Measurements from ENCODE around the gene HOXB8. TPM values are rescaled to one million over a fixed set of nuclear protein-coding genes. Genes with fewer than 3 reads are reported as not detected.

Gene HOXB8
- total RNA-seq, 2 donors from 2014 or later = not detected

DNA sequence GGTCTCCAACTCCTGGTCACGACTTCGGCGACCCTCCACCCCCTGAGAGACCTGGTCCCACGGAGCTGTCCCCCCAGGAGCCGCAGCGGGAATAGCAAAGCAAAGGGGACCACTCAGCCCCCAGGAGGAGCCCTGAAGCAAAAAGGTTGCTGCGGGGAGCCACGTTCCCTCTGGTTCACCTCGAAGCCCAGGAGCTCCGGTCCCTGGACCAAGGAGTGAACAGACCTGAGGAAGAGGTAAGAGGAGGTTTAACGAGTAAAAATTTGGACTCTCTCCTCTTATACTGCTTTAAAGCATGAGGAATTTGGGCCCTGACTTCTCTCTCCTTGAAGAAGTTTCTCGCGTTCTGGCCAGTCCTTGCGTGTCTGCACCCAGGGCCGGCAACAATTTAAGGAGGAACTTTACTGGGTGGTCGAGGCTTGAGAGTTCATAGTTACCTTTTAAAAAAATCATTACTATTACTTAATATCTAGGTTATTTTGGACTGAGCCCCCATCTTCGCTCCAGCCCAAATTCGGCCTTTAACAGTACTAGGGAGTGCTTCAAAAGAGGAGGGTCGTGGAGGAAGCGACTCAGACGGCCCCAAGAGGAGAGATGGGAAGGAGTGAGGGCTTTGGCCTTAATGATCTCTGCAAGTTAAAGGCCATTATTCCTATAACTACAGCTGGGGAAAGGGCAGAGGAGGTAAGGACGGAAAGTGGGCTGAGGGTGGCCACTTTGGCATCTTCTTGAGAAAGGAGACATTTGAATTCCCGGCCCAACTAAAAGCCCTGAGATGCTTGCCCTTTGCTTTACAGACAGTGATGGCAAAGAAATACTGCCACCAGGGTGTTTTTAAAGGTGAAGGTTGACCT is 28.0 kb upstream of the HOXB8 start:
- ATAC-seq (replicated peaks in 1 of 2) (no peak), DNase-seq (no peak)
- peaks cover 93% of the 10 kb centered on the region for H3K27me3 Mint-ChIP-seq (ENCODE audit: low read depth)
- peaks cover 0 to 4% of the 10 kb centered on the region in 2 donors for H3K36me3 Mint-ChIP-seq (ENCODE audit: insufficient read depth in 2 of 2)
- H3K4me3 Mint-ChIP-seq = no peak overlapping the region
- H3K4me1 Mint-ChIP-seq (ENCODE audit: low read depth) = peaks cover 37% of the 10 kb centered on the region
- H3K9me3 Mint-ChIP-seq = no peaks in the 10 kb centered on the region
- H3K27ac Mint-ChIP-seq = no peak overlapping the region

- Mint-ChIP-seq H3K27ac (no peak overlapping the region), H3K36me3 (ENCODE audit: insufficient read depth in 2 of 2) (peaks cover 0 to 2% of the 10 kb centered on the region in 2 donors), H3K9me3 (no peaks in the 10 kb centered on the region), H3K27me3 (ENCODE audit: low read depth) (peaks cover 94% of the 10 kb centered on the region), H3K4me1 (ENCODE audit: low read depth) (peaks cover 30% of the 10 kb centered on the region), H3K4me3 (peak overlapping the region; percentile 7 to 54)
- ATAC-seq (replicated peaks in 1 of 2) (no peak), DNase-seq (no peak)
Observed at GRCh38 chr17:48642059-48642842, 27.2 kb upstream of the HOXB8 start.

DNA sequence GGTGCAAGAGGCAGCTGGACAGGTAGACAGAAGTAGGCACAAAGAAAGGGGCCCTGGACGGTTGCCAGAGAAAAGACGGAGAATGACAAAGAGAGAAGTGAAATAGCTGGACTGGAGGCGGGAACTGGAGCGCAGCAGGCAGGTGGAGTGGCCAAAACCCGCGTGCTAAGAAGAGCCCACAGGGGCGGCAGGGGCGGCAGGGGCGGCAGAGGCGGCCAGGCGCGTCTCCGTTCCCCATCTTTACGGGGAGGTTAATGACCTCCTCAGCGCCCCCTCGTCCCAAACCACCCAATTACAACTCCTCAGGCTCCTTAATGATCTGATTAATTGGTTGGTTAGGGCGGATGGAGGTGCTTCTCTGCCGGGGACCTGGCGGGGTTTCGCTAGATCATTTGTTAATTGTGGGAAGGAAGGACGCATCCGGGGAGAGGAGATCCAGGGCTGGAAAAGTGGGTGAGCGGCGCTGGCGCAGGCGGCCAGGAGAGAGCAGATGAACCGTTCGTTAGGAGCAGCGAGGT is 26.5 kb upstream of the HOXB8 start:
- peak overlapping the region; percentile 25 to 54 for H3K4me3 Mint-ChIP-seq

GRCh38 chr17:48640858-48641180 is 25.7 kb upstream of the HOXB8 start:
- no peak overlapping the region for H3K4me3 Mint-ChIP-seq
- peaks cover 98% of the 10 kb centered on the region for H3K27me3 Mint-ChIP-seq (ENCODE audit: low read depth)
- H3K36me3 Mint-ChIP-seq (ENCODE audit: insufficient read depth in 2 of 2) = no peaks in the 10 kb centered on the region
- no peaks in the 10 kb centered on the region for H3K9me3 Mint-ChIP-seq
- no peak for ATAC-seq (replicated peaks in 1 of 2)
- DNase-seq = no peak
- H3K27ac Mint-ChIP-seq = no peak overlapping the region
- peaks cover 30% of the 10 kb centered on the region for H3K4me1 Mint-ChIP-seq (ENCODE audit: low read depth)

More for the DNA sequence above, 26.5 kb upstream of the HOXB8 start:
- H3K4me1 Mint-ChIP-seq (ENCODE audit: low read depth) = peaks cover 28% of the 10 kb centered on the region
- ATAC-seq (replicated peaks in 1 of 2) (no peak), DNase-seq (no peak)
- no peaks in the 10 kb centered on the region for H3K36me3 Mint-ChIP-seq (ENCODE audit: insufficient read depth in 2 of 2)
- H3K27me3 Mint-ChIP-seq (ENCODE audit: low read depth) = peaks cover 95% of the 10 kb centered on the region
- no peak overlapping the region for H3K27ac Mint-ChIP-seq
- no peaks in the 10 kb centered on the region for H3K9me3 Mint-ChIP-seq

GRCh38 chr17:48639982-48640857 is 25.1 kb upstream of the HOXB8 start:
- Mint-ChIP-seq H3K9me3 (no peaks in the 10 kb centered on the region), H3K4me3 (no peak overlapping the region), H3K27ac (no peak overlapping the region), H3K4me1 (ENCODE audit: low read depth) (peaks cover 26% of the 10 kb centered on the region), H3K36me3 (ENCODE audit: insufficient read depth in 2 of 2) (no peaks in the 10 kb centered on the region), H3K27me3 (ENCODE audit: low read depth) (peaks cover 98% of the 10 kb centered on the region)
- no peak for ATAC-seq (replicated peaks in 1 of 2)
- no peak for DNase-seq

GRCh38 chr17:48639136-48639535 is 24.0 kb upstream of the HOXB8 start:
- no peak overlapping the region for H3K4me3 Mint-ChIP-seq
- H3K4me1 Mint-ChIP-seq (ENCODE audit: low read depth) = peaks cover 31% of the 10 kb centered on the region
- H3K9me3 Mint-ChIP-seq = no peaks in the 10 kb centered on the region

DNA sequence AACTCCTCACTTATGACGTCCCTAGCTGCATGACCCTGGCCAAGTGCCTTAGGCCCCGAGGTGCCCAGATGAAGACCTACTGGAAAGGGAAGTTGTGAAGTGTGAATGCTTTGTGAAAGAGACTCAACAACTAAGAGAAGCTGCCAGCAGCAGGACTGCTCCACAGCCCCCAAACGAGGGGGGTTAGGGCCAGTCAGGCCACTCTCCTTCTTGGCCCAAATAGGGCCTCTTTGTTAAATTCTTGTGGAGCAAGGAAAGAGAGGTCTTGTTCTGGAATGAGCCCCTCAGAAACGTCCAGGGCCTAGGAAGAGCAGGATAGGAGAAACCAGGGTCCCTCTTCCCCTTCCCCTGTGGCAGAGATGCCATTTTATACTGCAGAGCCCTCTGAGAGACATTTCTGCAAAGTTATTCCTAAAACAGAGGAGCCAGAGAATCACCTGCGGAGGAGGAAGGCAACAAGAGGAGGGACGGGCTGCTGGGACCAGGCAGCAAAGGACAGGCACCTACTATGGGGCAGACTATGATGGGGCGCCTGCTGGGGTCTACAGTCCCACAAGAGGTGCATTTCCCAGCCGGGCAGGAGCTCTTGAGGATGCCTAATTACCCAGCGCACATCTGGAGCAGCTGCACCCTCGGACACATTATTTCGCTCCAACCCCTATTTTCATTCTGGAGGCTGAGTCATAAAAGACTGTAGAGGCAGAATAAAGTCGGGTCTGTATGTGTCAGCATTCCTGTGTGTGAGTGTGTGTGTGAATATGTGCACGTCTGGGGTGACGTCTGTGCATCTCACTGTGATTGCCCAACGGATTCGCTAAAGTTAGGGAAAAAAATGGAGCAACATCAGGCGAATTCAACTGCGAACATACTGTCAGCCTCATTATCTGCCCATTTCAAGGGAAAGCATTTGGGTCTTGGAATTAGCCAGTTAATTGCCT is 22.5 kb upstream of the HOXB8 start:
- peaks cover 34% of the 10 kb centered on the region for H3K4me1 Mint-ChIP-seq (ENCODE audit: low read depth)
- DNase-seq = no peak

More at GRCh38 chr17:48639136-48639535, 24.0 kb upstream of the HOXB8 start:
- Mint-ChIP-seq H3K27ac (no peak overlapping the region), H3K36me3 (ENCODE audit: insufficient read depth in 2 of 2) (no peaks in the 10 kb centered on the region), H3K27me3 (ENCODE audit: low read depth) (peaks cover 98% of the 10 kb centered on the region)
- ATAC-seq (replicated peaks in 1 of 2) (no peak), DNase-seq (no peak)

GRCh38 chr17:48636177-48637018 is 21.3 kb upstream of the HOXB8 start:
- H3K27ac Mint-ChIP-seq = no peak overlapping the region
- ATAC-seq (replicated peaks in 1 of 2) (peak; percentile 85 to 87), DNase-seq (peak; percentile 81 to 84)
- no peaks in the 10 kb centered on the region for H3K36me3 Mint-ChIP-seq (ENCODE audit: insufficient read depth in 2 of 2)
- H3K4me1 Mint-ChIP-seq (ENCODE audit: low read depth) = peaks cover 27% of the 10 kb centered on the region
- H3K27me3 Mint-ChIP-seq (ENCODE audit: low read depth) = peaks cover 96% of the 10 kb centered on the region
- H3K9me3 Mint-ChIP-seq = no peaks in the 10 kb centered on the region
- H3K4me3 Mint-ChIP-seq = peak overlapping the region in 1 of 2 donors; percentile 60

More for the DNA sequence above, 22.5 kb upstream of the HOXB8 start:
- Mint-ChIP-seq H3K36me3 (ENCODE audit: insufficient read depth in 2 of 2) (no peaks in the 10 kb centered on the region), H3K9me3 (no peaks in the 10 kb centered on the region), H3K4me3 (no peak overlapping the region), H3K27ac (no peak overlapping the region), H3K27me3 (ENCODE audit: low read depth) (peaks cover 96% of the 10 kb centered on the region)
- no peak for ATAC-seq (replicated peaks in 1 of 2)

DNA sequence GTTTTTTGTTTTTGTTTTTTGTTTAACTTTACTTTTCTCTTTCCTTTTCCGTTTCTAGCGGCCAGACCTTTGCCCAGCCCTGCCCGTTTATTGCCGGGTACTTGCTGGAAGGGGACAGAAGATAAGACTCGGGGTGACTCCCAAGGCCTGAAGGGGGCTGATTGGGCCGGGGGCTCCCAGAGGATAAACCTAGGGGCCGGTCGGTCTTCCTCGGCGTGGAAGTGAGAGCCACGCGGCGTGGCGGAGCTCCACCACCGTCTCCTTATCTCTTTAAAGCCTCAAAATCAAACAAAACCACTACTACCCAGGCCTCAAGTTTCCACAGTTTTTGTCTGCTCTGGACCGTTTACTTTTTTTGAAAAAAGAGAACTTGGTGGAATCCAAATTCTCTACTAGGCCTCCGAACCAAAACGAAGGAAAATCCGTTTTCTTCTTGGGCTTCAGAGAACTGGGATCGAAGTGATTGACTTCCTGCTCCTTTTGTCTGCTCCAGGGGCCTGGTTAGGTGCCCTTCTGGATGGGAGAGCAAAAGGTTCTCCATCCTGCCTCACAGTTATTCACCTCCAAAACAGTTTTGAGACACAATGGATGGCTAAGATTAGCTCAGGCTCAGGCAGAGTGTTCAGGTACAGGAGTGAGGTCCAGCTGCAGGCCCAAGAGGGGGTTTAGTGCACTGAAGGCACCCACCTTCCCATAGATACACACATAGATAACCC is 19.6 kb upstream of the HOXB8 start:
- Mint-ChIP-seq H3K27me3 (ENCODE audit: low read depth) (peaks cover 98% of the 10 kb centered on the region), H3K4me3 (peak overlapping the region; percentile 81 to 82), H3K4me1 (ENCODE audit: low read depth) (peaks cover 24% of the 10 kb centered on the region), H3K27ac (no peak overlapping the region), H3K9me3 (no peaks in the 10 kb centered on the region), H3K36me3 (ENCODE audit: insufficient read depth in 2 of 2) (no peaks in the 10 kb centered on the region)
- no peak for ATAC-seq (replicated peaks in 1 of 2)
- DNase-seq = no peak

- peaks cover 24% of the 10 kb centered on the region for H3K4me1 Mint-ChIP-seq (ENCODE audit: low read depth)
- H3K9me3 Mint-ChIP-seq = no peaks in the 10 kb centered on the region
- peaks cover 98% of the 10 kb centered on the region for H3K27me3 Mint-ChIP-seq (ENCODE audit: low read depth)
- no peak for ATAC-seq (replicated peaks in 1 of 2)
- H3K27ac Mint-ChIP-seq = no peak overlapping the region
- H3K4me3 Mint-ChIP-seq = peak overlapping the region; percentile 81 to 82
- H3K36me3 Mint-ChIP-seq (ENCODE audit: insufficient read depth in 2 of 2) = no peaks in the 10 kb centered on the region
- DNase-seq = no peak
Observed at GRCh38 chr17:48633266-48633677, 18.2 kb upstream of the HOXB8 start.
